Retinal pigment epithelial cell (primary cell): ENCODE data around the gene SATB2.

Experiments used
- DNase-seq: peaks from one replicate; pipeline ENCODE4 v3.0.0-alpha.2; 2010; ENCODE audit warnings: low read depth
- H3K4me3 ChIP-seq: 2 replicates; pipeline ENCODE4 v1.5.1; 2011; ENCODE audit warnings: mild to moderate bottlenecking, low read length, control low read depth, moderate library complexity
- CTCF ChIP-seq: conservative IDR thresholded peaks from 2 replicates; pipeline ENCODE4 v1.5.1; 2011; ENCODE audit warnings: low read depth, low read length, control low read depth, inconsistent platforms

Gene SATB2

GRCh38 chr2:199461711-199462346, 4.1 kb upstream of the SATB2 start:
- DNase-seq, result no peak
- no peak for TF ChIP-seq CTCF
- no peak overlapping the region for H3K4me3 ChIP-seq

- no peak overlapping the region for H3K4me3 ChIP-seq
- no peak for DNase-seq
- TF ChIP-seq CTCF, result no peak
Measured at GRCh38 chr2:199460846-199461710, 3.3 kb upstream of the SATB2 start.

- TF ChIP-seq CTCF, result no peak
- no peak for DNase-seq
Measured at GRCh38 chr2:199460101-199460671, 2.4 kb upstream of the SATB2 start.

GRCh38 chr2:199459286-199460100, 1.8 kb upstream of the SATB2 start:
- peak; percentile 2 for TF ChIP-seq CTCF
- DNase-seq, result peak; percentile 85
- H3K4me3 ChIP-seq, result peak overlapping the region; percentile 75

More at GRCh38 chr2:199460101-199460671, 2.4 kb upstream of the SATB2 start:
- peak overlapping the region; percentile 75 for H3K4me3 ChIP-seq

- no peak for TF ChIP-seq CTCF
Measured at GRCh38 chr2:199458806-199459285, 1.1 kb upstream of the SATB2 start.

GRCh38 chr2:199458009-199458805, 468 bp upstream of the SATB2 start:
- DNase-seq, result no peak
- H3K4me3 ChIP-seq, result peak overlapping the region; percentile 75
- no peak for TF ChIP-seq CTCF

More at GRCh38 chr2:199458806-199459285, 1.1 kb upstream of the SATB2 start:
- no peak for DNase-seq
- H3K4me3 ChIP-seq, result peak overlapping the region; percentile 75
